OCI-LY1 (cell line): ENCODE results near the gene SIK3.

Experiments
- H2AFZ ChIP-seq: fragments of 200-600 bp; sonication (generic), shearing (Covaris generic); 2 replicates; pipeline ENCODE4 v1.6.0; 2014; ENCODE audit warnings: antibody characterized with exemption, mild to moderate bottlenecking, low read length
- H3F3A ChIP-seq: fragments of 200-600 bp; sonication (generic), shearing (Covaris generic); 2 replicates; pipeline ENCODE4 v1.6.0; 2014; ENCODE audit warnings: mild to moderate bottlenecking, antibody characterized with exemption, low read length, moderate library complexity; ENCODE audit not compliant: insufficient read depth
- H3K27ac ChIP-seq: fragments of 200-600 bp; sonication (generic); 2 replicates; pipeline ENCODE4 v1.5.1; 2014; ENCODE audit warnings: low read length, mixed run types, mild to moderate bottlenecking, low read depth; ENCODE audit not compliant: poor library complexity, severe bottlenecking
- H3K27me3 ChIP-seq: fragments of 200-600 bp; sonication (generic); 2 replicates; pipeline ENCODE4 v1.6.0; 2014; ENCODE audit warnings: antibody characterized with exemption, mild to moderate bottlenecking, low read length, moderate library complexity; ENCODE audit not compliant: insufficient read depth
- H3K36me3 ChIP-seq: fragments of 200-600 bp; sonication (generic); 2 replicates; pipeline ENCODE4 v1.6.1; 2014; ENCODE audit warnings: mild to moderate bottlenecking, antibody characterized with exemption, low read length, moderate library complexity, mixed read lengths; ENCODE audit not compliant: insufficient read depth
- H3K4me1 ChIP-seq: fragments of 200-600 bp; sonication (generic); 2 replicates; pipeline ENCODE4 v1.5.1; 2014; ENCODE audit warnings: mild to moderate bottlenecking, low read length, moderate library complexity; ENCODE audit not compliant: insufficient read depth, severe bottlenecking
- H3K4me2 ChIP-seq: fragments of 200-600 bp; sonication (generic), shearing (Covaris generic); 2 replicates; pipeline ENCODE4 v1.6.1; 2014; ENCODE audit warnings: low read length
- H3K4me3 ChIP-seq: fragments of 200-600 bp; sonication (generic); 2 replicates; pipeline ENCODE4 v1.5.1; 2014; ENCODE audit warnings: low read length, low read depth, mild to moderate bottlenecking, mixed read lengths; ENCODE audit not compliant: poor library complexity, severe bottlenecking
- H3K79me2 ChIP-seq: fragments of 200-600 bp; shearing (Covaris generic); 2 replicates; pipeline ENCODE4 v1.6.1; 2016; ENCODE audit warnings: mixed run types, low read length, mixed read lengths; ENCODE audit not compliant: insufficient read depth
- H3K9ac ChIP-seq: fragments of 200-600 bp; sonication (generic), shearing (Covaris generic); 2 replicates; pipeline ENCODE4 v1.6.1; 2014; ENCODE audit warnings: mild to moderate bottlenecking, low read length, mixed read lengths
- H3K9me2 ChIP-seq: fragments of 200-600 bp; sonication (generic), shearing (Covaris generic); 2 replicates; pipeline ENCODE4 v1.6.1; 2014; ENCODE audit warnings: low read depth, mild to moderate bottlenecking, low read length, mixed read lengths
- H3K9me3 ChIP-seq: fragments of 200-600 bp; shearing (Covaris generic); 2 replicates; pipeline ENCODE4 v1.6.1; 2014; ENCODE audit warnings: low read length, mixed read lengths
- H4K20me1 ChIP-seq: fragments of 200-600 bp; sonication (generic), shearing (Covaris generic); 2 replicates; pipeline ENCODE4 v1.6.0; 2016; ENCODE audit warnings: mild to moderate bottlenecking, low read length; ENCODE audit not compliant: insufficient read depth
- EZH2 ChIP-seq: fragments of 200-600 bp; sonication (generic), shearing (Covaris generic); IDR thresholded peaks from 2 replicates; pipeline ENCODE4 v1.8.0; 2017; ENCODE audit warnings: borderline replicate concordance, mixed run types, mild to moderate bottlenecking, antibody characterized with exemption, low read length, moderate library complexity, mixed read lengths
- TF ChIP-seq, protein P1 (sequence below): fragments of 200-600 bp; sonication (generic), shearing (Covaris generic); IDR thresholded peaks from 2 replicates; pipeline ENCODE4 v1.5.1; 2017; ENCODE audit warnings: mild to moderate bottlenecking, antibody characterized with exemption, low read length, moderate library complexity, mixed read lengths

The SIK3 gene

DNA sequence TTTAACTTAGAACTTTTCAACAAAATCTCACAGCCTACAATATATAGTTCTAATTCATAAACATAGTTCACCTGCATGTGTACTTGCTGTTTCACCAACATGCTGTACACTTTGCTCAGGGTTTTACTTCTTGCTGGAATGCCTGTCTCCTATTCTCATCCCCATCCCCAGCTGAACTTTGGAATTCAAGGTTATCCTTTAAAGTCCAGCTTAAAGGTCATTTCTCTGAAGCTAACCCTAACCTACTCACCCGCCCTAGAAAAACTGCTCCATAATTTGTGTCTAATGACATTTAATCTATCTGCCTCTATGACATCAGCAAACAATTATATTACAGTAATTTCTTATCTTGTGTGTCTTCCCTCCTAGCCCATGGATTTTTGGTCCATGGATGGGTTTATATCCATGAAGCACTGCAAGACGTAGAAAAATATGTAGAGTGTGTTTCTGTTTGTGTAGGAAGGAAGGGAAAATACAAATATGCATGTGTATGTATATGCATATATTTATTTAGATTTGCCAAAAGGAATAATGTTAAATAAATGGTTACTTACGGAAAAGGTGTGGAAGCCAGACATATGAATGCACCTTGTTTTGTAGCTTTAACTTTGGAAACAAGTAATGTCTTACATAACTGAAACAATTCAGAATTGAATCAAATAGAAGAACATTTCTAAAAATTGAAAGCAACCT, 161.3 kb downstream of the SIK3 start:
- no peak overlapping the region for H3K4me2 ChIP-seq
- peaks cover 23% of the 10 kb centered on the region for H3K36me3 ChIP-seq
- H3K27me3 ChIP-seq, result no peaks in the 10 kb centered on the region
- TF ChIP-seq EZH2, result no peak
- TF ChIP-seq, protein P1, sequence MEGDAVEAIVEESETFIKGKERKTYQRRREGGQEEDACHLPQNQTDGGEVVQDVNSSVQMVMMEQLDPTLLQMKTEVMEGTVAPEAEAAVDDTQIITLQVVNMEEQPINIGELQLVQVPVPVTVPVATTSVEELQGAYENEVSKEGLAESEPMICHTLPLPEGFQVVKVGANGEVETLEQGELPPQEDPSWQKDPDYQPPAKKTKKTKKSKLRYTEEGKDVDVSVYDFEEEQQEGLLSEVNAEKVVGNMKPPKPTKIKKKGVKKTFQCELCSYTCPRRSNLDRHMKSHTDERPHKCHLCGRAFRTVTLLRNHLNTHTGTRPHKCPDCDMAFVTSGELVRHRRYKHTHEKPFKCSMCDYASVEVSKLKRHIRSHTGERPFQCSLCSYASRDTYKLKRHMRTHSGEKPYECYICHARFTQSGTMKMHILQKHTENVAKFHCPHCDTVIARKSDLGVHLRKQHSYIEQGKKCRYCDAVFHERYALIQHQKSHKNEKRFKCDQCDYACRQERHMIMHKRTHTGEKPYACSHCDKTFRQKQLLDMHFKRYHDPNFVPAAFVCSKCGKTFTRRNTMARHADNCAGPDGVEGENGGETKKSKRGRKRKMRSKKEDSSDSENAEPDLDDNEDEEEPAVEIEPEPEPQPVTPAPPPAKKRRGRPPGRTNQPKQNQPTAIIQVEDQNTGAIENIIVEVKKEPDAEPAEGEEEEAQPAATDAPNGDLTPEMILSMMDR, result no peak
- no peak overlapping the region for H3K9ac ChIP-seq
- no peaks in the 10 kb centered on the region for H3F3A ChIP-seq
- no peak overlapping the region for H3K27ac ChIP-seq
- peaks cover 11% of the 10 kb centered on the region for H3K4me1 ChIP-seq
- no peak overlapping the region for H2AFZ ChIP-seq
- peaks cover 3% of the 10 kb centered on the region; the same call in 1 of the 2 replicates for H3K79me2 ChIP-seq
- no peaks in the 10 kb centered on the region for H4K20me1 ChIP-seq
- H3K4me3 ChIP-seq, result no peak overlapping the region
- H3K9me2 ChIP-seq, result no peaks in the 10 kb centered on the region
- no peaks in the 10 kb centered on the region for H3K9me3 ChIP-seq

DNA sequence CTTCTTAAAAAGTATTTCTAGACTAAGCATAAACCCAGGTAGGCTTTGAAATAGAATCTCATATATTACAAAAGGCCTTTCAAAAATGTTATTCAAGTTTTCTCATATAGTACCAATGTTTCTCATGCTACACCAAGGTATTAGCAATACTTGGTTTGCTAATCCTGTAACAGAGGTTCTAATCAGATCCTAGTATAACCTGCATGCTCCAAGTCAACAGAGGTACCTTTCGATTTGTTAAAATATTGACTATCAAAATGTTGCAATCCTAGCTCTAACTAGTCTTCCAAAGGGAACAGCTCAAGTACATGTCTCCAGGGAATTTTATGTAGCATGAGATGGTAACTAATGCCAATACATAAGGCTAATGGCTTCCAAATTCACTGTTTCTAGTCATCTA, 162.7 kb downstream of the SIK3 start:
- Histone ChIP-seq H3K9me2 (no peaks in the 10 kb centered on the region), H3K4me1 (peaks cover 25% of the 10 kb centered on the region), H3K27me3 (no peaks in the 10 kb centered on the region), H3K27ac (no peak overlapping the region), H3F3A (no peaks in the 10 kb centered on the region), H3K9ac (no peak overlapping the region), H4K20me1 (no peaks in the 10 kb centered on the region), H3K79me2 (peaks cover 3% of the 10 kb centered on the region; the same call in 1 of the 2 replicates), H2AFZ (no peak overlapping the region), H3K9me3 (no peaks in the 10 kb centered on the region), H3K4me2 (no peak overlapping the region), H3K36me3 (peaks cover 23% of the 10 kb centered on the region), H3K4me3 (no peak overlapping the region)
- TF ChIP-seq, protein P1, result no peak
- TF ChIP-seq EZH2, result no peak

DNA sequence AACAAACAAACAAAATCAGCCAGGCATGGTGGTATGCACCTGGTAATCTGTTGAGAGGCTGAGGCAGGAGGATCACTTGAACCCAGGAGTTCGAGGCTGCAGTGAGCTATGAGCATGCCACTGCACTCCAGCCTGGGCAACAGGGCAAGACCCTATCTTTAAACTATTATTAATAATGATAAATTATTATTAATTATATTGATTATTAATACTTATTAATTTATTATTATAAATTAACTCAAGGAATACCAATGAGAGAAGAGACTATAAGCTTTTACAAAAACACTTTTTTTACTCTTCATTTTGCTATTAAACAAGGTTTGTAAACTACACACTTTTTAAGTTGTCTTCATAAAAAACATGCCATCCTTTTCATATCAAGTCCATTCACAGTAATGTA, 163.1 kb downstream of the SIK3 start:
- H3K4me2 ChIP-seq, result no peak overlapping the region
- peaks cover 29% of the 10 kb centered on the region for H3K4me1 ChIP-seq
- TF ChIP-seq, protein P1, result no peak
- TF ChIP-seq EZH2, result no peak
- peaks cover 3% of the 10 kb centered on the region; the same call in 1 of the 2 replicates for H3K79me2 ChIP-seq
- no peaks in the 10 kb centered on the region for H3K27me3 ChIP-seq
- H3K9me3 ChIP-seq, result no peaks in the 10 kb centered on the region
- no peaks in the 10 kb centered on the region for H4K20me1 ChIP-seq
- no peak overlapping the region for H2AFZ ChIP-seq
- no peak overlapping the region for H3K9ac ChIP-seq
- H3F3A ChIP-seq, result no peaks in the 10 kb centered on the region
- no peak overlapping the region for H3K4me3 ChIP-seq
- no peak overlapping the region for H3K27ac ChIP-seq
- no peaks in the 10 kb centered on the region for H3K9me2 ChIP-seq
- H3K36me3 ChIP-seq, result peaks cover 23% of the 10 kb centered on the region
